Tibial nerve (tissue), 4 donors: ENCODE measurements around the gene C18orf63. TPM values are rescaled to one million over a fixed set of nuclear protein-coding genes. Genes with fewer than 3 reads are reported as not detected.

ENCODE experiments used
- DNase-seq, 2 donors: peaks; one replicate each; pipeline ENCODE4 v3.0.0-alpha.2; 2019; ENCODE audit warnings: low spot score in 2 of 2
- H3K27ac ChIP-seq, 4 donors: fragments of 200-600 bp; sonication (generic) in 3 of 4; one replicate each; pipeline ENCODE4 v1.5.1; 2017 to 2019; ENCODE audit warnings: mild to moderate bottlenecking in 1 of 4
- H3K27me3 ChIP-seq, 2 donors: fragments of 200-600 bp; sonication (generic) in 1 of 2; one replicate each; pipeline versions ENCODE4 v1.5.1 to v1.6.0; 2017 to 2019
- H3K36me3 ChIP-seq, 3 donors: fragments of 200-600 bp; sonication (generic); one replicate each; pipeline ENCODE4 v1.5.1; 2018 to 2019
- H3K4me1 ChIP-seq, 4 donors: fragments of 200-600 bp; sonication (generic) in 3 of 4; one replicate each; pipeline ENCODE4 v1.5.1; 2017 to 2019
- H3K4me3 ChIP-seq, 4 donors: fragments of 200-600 bp; sonication (generic) in 3 of 4; one replicate each; pipeline ENCODE4 v1.5.1; 2017 to 2019; ENCODE audit warnings: mild to moderate bottlenecking in 1 of 4, moderate library complexity in 1 of 4
- H3K9me3 ChIP-seq, 4 donors: fragments of 200-600 bp; sonication (generic) in 3 of 4; one replicate each; pipeline ENCODE4 v1.5.1; 2017 to 2019
- EP300 ChIP-seq, 2 donors: sonication (generic); formaldehyde crosslinking; IDR thresholded peaks; one replicate each; pipeline ENCODE4 v1.6.1; 2017; ENCODE audit warnings: antibody characterized with exemption in 2 of 2, mild to moderate bottlenecking in 1 of 2
- POLR2A ChIP-seq, 2 donors: fragments of 450-650 bp; IDR thresholded peaks; one replicate each; pipeline ENCODE4 v1.6.1; 2017; ENCODE audit warnings: antibody characterized with exemption in 2 of 2, mild to moderate bottlenecking in 2 of 2, moderate library complexity in 2 of 2
- WGBS, 2 donors: methylation state at CpG; one replicate each; pipeline ENCODE4 v1.1.5; 2018; 5-methylcytosine and 5-hydroxymethylcytosine counted together
- total RNA-seq, 4 donors: library from RNA; depleted of rRNA; stranded (reverse); fragments of >200 nt; gene quantifications; one replicate each; pipeline ENCODE4 v1.1.0, GENCODE V29; 2016
- TF ChIP-seq, protein P1 (sequence below), 5 experiments: fragments of 200-600 bp in 3 of 5; fragments of 450-650 bp in 2 of 5; sonication (generic) in 3 of 5; IDR thresholded peaks; one replicate each; pipeline ENCODE4 v1.5.1; 2016 to 2019; ENCODE audit warnings: antibody characterized with exemption in 5 of 5, mild to moderate bottlenecking in 3 of 5, moderate library complexity in 2 of 5

C18orf63 gene
- total RNA-seq, 4 donors from 2014 or later: not detected

- no peaks in the 10 kb centered on the region for H3K9me3 ChIP-seq
- H3K27ac ChIP-seq: no peak overlapping the region
- no peaks in the 10 kb centered on the region for H3K36me3 ChIP-seq
- TF ChIP-seq EP300 (IDR thresholded peaks at IDR 0.05) (no peak), POLR2A (IDR thresholded peaks at IDR 0.05) (no peak)
- TF ChIP-seq, protein P1, sequence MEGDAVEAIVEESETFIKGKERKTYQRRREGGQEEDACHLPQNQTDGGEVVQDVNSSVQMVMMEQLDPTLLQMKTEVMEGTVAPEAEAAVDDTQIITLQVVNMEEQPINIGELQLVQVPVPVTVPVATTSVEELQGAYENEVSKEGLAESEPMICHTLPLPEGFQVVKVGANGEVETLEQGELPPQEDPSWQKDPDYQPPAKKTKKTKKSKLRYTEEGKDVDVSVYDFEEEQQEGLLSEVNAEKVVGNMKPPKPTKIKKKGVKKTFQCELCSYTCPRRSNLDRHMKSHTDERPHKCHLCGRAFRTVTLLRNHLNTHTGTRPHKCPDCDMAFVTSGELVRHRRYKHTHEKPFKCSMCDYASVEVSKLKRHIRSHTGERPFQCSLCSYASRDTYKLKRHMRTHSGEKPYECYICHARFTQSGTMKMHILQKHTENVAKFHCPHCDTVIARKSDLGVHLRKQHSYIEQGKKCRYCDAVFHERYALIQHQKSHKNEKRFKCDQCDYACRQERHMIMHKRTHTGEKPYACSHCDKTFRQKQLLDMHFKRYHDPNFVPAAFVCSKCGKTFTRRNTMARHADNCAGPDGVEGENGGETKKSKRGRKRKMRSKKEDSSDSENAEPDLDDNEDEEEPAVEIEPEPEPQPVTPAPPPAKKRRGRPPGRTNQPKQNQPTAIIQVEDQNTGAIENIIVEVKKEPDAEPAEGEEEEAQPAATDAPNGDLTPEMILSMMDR (IDR thresholded peaks at IDR 0.05): no peak
- no peaks in the 10 kb centered on the region for H3K27me3 ChIP-seq
- no peak overlapping the region for H3K4me3 ChIP-seq
- 63 to 73% methylated on average over 2 of the region's 2 CpGs for WGBS, 2 donors
- no peak for DNase-seq
- peaks cover 0 to 5% (median 0%) of the 10 kb centered on the region in 4 donors for H3K4me1 ChIP-seq
Measured at GRCh38 chr18:74348581-74348980, 32.9 kb downstream of the C18orf63 start.

GRCh38 chr18:74351354-74351753 lies 35.7 kb downstream of the C18orf63 start:
- H3K9me3 ChIP-seq: no peaks in the 10 kb centered on the region
- no peak for DNase-seq
- H3K27me3 ChIP-seq: no peaks in the 10 kb centered on the region
- TF ChIP-seq, protein P1 (IDR thresholded peaks at IDR 0.05): no peak
- TF ChIP-seq EP300 (IDR thresholded peaks at IDR 0.05) (no peak), POLR2A (IDR thresholded peaks at IDR 0.05) (no peak)
- no peak overlapping the region for H3K4me3 ChIP-seq
- no peak overlapping the region for H3K27ac ChIP-seq
- H3K36me3 ChIP-seq: no peaks in the 10 kb centered on the region
- H3K4me1 ChIP-seq: peaks cover 0 to 5% (median 0%) of the 10 kb centered on the region in 4 donors
- 67 to 85% methylated on average over 1 of the region's 1 CpG for WGBS, 2 donors

DNA sequence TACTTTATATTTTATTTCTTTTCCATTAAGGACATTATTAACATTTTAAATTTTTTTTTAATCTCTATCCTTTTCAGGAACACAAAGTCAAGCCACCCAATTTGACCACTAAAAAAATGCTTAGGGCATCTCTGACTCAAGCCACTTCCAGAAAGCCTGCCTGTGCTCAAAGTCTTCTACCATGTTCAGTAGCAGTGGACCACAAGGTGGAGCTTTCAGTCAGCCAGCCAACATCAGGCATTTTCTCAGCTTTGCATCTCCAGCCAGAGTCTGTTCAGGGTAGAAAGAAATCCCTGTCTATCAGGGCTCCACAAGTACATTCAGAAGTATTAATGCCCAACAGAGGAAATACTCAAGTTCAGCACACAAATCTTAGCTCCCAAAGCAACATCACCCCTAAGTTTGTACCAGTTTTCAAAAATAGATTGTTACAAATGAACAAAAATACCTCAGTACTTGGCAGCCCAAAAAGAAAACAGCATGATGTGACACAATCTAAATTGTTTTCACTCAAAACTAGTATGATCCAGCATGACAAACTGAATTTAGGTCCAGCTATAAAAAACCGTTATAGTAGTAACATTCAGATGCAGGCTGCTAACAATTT lies 37.6 kb downstream of the C18orf63 start:
- 31 to 47% methylated on average over 1 of the region's 1 CpG for WGBS, 2 donors
- no peaks in the 10 kb centered on the region for H3K27me3 ChIP-seq
- H3K27ac ChIP-seq: no peak overlapping the region
- H3K4me3 ChIP-seq: no peak overlapping the region
- peak; percentile 31 to 81 for DNase-seq
- H3K9me3 ChIP-seq: no peaks in the 10 kb centered on the region
- H3K4me1 ChIP-seq: peaks cover 0 to 5% (median 0%) of the 10 kb centered on the region in 4 donors
- no peaks in the 10 kb centered on the region for H3K36me3 ChIP-seq
- TF ChIP-seq EP300 (IDR thresholded peaks at IDR 0.05): no peak
- TF ChIP-seq, protein P1 (IDR thresholded peaks at IDR 0.05): peak; percentile 45 to 81 (median 73)

DNA sequence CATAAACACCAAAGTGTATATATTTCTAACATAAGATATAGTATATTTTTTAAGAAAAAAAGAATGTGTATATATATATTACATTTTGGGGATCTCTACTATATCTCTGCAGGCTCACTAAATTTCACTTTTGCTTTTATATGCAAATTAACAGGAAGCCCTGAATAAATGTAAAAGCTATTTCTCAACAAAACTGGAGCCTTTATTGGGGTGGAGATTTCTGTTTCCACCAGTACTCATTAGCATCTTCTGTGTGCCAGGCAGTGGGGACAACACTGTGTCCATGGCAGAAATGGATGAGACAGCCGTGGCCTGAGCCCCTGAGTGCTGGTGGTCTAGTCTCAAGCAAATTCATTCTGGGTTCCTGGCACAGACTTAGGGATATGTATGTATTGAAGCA lies 41.3 kb downstream of the C18orf63 start:
- DNase-seq: no peak
- Histone ChIP-seq H3K27ac (no peak overlapping the region), H3K4me1 (peaks cover 0 to 5% (median 0%) of the 10 kb centered on the region in 4 donors), H3K27me3 (no peaks in the 10 kb centered on the region), H3K36me3 (no peaks in the 10 kb centered on the region), H3K9me3 (no peaks in the 10 kb centered on the region), H3K4me3 (no peak overlapping the region)
- TF ChIP-seq POLR2A (IDR thresholded peaks at IDR 0.05): no peak
- TF ChIP-seq, protein P1 (IDR thresholded peaks at IDR 0.05): no peak
- TF ChIP-seq EP300 (IDR thresholded peaks at IDR 0.05): no peak
- 78 to 91% methylated on average over 1 of the region's 1 CpG for WGBS, 2 donors

- no peaks in the 10 kb centered on the region for H3K9me3 ChIP-seq
- no peaks in the 10 kb centered on the region for H3K4me1 ChIP-seq
- WGBS, 2 donors: 88 to 89% methylated on average over 22 of the region's 22 CpGs
- DNase-seq: no peak
- TF ChIP-seq EP300 (IDR thresholded peaks at IDR 0.05): no peak
- TF ChIP-seq, protein P1 (IDR thresholded peaks at IDR 0.05): no peak
- no peak for TF ChIP-seq POLR2A (IDR thresholded peaks at IDR 0.05)
- H3K36me3 ChIP-seq: no peaks in the 10 kb centered on the region
- H3K4me3 ChIP-seq: no peak overlapping the region
- H3K27me3 ChIP-seq: no peaks in the 10 kb centered on the region
- H3K27ac ChIP-seq: no peak overlapping the region
Measured at GRCh38 chr18:74360852-74361655, 45.4 kb downstream of the C18orf63 start.
